ENCODE results near the gene METTL26.

The METTL26 gene

DNA sequence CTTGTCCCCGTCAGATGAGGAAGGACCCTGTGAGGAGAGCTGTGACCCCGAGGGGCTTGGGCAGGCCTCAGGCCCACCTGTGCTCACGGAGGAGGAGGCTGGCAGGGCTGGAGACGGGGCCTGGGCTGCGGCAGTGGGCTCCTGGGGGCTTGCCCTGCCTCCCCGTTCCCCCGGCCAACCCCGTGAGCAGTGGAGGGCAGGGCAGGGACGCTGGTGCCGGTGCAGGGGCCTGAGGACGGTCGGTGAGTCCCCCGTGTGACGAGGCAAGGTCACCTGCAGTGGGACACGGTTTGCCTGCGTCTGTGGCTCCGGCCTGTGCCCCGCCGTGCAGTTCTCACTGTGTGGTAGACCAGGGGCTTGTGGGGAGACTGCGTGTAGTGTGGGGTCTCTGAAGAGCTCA is 23.5 kb upstream of the METTL26 start:
- no peaks in the 10 kb centered on the region for H3K36me3 Mint-ChIP-seq (ENCODE audit: insufficient read depth)
- no peak for DNase-seq
- H3K27me3 Mint-ChIP-seq = no peaks in the 10 kb centered on the region
- peaks cover 0 to 3% of the 10 kb centered on the region in 2 donors for H3K4me1 Mint-ChIP-seq (ENCODE audit: low read depth in 2 of 2)
- no peak overlapping the region for H3K4me3 Mint-ChIP-seq
- no peaks in the 10 kb centered on the region for H3K9me3 Mint-ChIP-seq
- no peak overlapping the region for H3K27ac Mint-ChIP-seq
- no peak for ATAC-seq (replicated peaks)

DNA sequence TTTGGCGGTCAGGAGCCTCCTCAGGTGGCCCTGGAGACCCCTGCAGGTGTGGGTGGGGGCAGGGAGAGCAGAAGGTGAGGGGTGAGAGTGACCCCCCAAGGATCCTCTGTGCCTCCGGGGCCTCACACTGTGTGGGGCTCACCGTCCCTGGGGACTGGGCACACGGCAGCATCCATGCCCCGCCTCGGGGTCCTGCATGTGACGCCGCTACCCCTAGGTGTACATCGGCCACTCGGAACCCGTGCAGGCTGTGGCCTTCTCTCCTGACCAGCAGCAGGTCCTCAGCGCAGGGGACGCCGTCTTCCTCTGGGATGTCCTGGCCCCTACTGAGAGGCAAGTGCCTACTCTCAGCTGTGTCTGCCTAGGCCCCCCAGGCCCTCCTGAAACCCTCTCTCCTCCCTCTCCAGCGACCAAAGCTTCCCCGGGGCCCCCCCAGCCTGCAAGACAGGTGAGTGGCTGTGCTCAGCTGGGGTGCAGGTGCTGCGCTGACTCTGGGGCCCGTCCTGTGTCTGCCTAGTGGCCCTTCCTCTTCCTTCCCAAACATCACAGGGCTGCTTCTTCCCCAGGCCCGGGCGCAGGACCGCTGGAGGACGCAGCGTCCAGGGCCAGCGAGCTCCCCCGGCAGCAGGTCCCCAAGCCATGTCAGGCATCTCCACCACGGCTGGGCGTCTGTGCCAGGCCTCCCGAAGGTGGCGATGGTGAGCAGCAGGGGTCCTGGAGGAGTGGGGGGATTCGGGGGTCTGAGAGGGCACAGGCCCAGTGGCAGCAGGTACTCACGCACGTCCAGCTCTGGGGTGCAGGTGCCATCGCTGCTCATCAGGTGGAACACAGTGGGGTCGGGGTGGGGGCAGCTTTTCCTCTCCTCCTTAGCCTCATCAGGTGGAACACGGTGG is 22.8 kb upstream of the METTL26 start:
- DNase-seq = no peak
- no peak for ATAC-seq (replicated peaks)
- no peaks in the 10 kb centered on the region for H3K9me3 Mint-ChIP-seq
- H3K36me3 Mint-ChIP-seq (ENCODE audit: insufficient read depth) = no peaks in the 10 kb centered on the region
- H3K27me3 Mint-ChIP-seq = no peaks in the 10 kb centered on the region
- H3K4me3 Mint-ChIP-seq = no peak overlapping the region
- H3K4me1 Mint-ChIP-seq (ENCODE audit: low read depth in 2 of 2) = peaks cover 0 to 3% of the 10 kb centered on the region in 2 donors
- H3K27ac Mint-ChIP-seq = no peak overlapping the region

GRCh38 chr16:657487-657886 is 21.4 kb upstream of the METTL26 start:
- DNase-seq (no peak), ATAC-seq (replicated peaks) (no peak)
- H3K9me3 Mint-ChIP-seq = no peaks in the 10 kb centered on the region
- no peaks in the 10 kb centered on the region for H3K27me3 Mint-ChIP-seq
- no peak overlapping the region for H3K27ac Mint-ChIP-seq
- no peak overlapping the region for H3K4me3 Mint-ChIP-seq
- no peaks in the 10 kb centered on the region for H3K36me3 Mint-ChIP-seq (ENCODE audit: insufficient read depth)
- H3K4me1 Mint-ChIP-seq (ENCODE audit: low read depth in 2 of 2) = peaks cover 0 to 3% of the 10 kb centered on the region in 2 donors

DNA sequence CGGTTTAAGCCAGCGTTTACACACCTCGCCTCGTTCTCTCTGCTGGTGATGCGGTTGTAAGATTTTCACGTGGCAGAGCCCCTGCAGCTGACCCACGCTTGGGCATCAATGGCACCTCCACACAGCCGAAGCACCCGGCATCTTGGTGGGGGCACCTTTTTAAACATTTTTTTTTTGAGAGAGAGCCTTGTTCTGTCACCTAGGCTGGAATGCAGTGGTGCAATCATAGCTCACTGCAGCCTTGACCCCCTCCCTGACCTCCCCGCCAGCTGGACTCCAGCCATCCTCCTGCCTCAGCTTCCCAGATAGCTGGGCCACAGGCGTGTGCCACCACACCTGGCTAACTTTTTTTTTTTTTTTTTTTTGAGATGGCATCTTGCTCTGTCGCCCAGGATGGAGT is 17.9 kb upstream of the METTL26 start:
- Mint-ChIP-seq H3K9me3 (no peaks in the 10 kb centered on the region), H3K27me3 (no peaks in the 10 kb centered on the region), H3K4me3 (no peak overlapping the region), H3K4me1 (ENCODE audit: low read depth in 2 of 2) (no peaks in the 10 kb centered on the region), H3K27ac (no peak overlapping the region), H3K36me3 (ENCODE audit: insufficient read depth) (peaks cover 6% of the 10 kb centered on the region)
- ATAC-seq (replicated peaks) = no peak
- no peak for DNase-seq

DNA sequence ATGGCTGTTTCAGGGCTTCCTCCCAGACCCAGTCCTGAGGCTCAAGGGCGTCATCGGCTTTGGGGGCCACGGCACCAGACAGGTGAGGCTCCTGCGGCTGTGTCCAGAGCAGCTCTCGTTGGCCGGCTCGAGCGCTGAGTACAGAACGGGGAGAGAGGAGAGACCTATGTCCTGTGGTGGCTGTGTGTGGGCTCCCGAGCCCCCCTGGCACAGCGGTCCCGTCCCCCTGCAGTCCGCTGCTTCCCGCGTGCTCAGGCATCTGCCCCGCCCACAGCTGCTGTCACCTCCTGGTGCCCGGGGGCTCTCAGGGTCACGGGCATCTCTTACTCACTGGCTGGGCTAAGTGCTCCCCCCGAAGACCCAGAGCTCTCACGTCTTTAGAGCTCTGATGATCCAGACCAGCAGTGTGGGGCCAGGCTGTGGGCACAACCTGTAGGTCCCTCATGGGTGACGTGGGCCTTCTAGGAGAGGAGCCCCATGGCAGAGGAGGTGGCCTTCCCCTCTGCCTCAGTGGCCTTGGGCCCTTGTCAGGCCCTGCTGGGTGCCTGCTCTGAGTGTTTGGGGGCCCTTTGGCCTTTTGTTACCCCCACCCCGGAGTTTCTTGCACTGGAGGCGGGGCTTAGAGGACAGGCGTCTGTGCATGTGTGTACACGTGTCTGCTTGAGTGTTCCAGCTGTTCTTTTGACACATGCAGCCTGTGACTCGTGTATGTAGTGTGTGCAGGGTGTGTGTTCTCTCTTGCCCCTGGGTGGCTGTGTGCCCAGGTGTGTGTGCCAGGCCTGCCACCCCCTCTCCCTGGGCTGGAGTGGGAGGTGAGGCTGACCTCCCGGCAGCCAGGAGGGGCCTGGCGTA is 16.6 kb upstream of the METTL26 start:
- peaks cover 6% of the 10 kb centered on the region for H3K36me3 Mint-ChIP-seq (ENCODE audit: insufficient read depth)
- no peaks in the 10 kb centered on the region for H3K4me1 Mint-ChIP-seq (ENCODE audit: low read depth in 2 of 2)
- ATAC-seq (replicated peaks) (no peak), DNase-seq (no peak)
- no peak overlapping the region for H3K4me3 Mint-ChIP-seq
- no peaks in the 10 kb centered on the region for H3K9me3 Mint-ChIP-seq
- no peaks in the 10 kb centered on the region for H3K27me3 Mint-ChIP-seq
- no peak overlapping the region for H3K27ac Mint-ChIP-seq

GRCh38 chr16:651844-652243 is 15.7 kb upstream of the METTL26 start:
- Mint-ChIP-seq H3K4me3 (peak overlapping the region; percentile 21 to 33), H3K9me3 (no peaks in the 10 kb centered on the region), H3K36me3 (ENCODE audit: insufficient read depth) (peaks cover 6% of the 10 kb centered on the region), H3K27ac (no peak overlapping the region), H3K27me3 (no peaks in the 10 kb centered on the region), H3K4me1 (ENCODE audit: low read depth in 2 of 2) (no peaks in the 10 kb centered on the region)
- no peak for ATAC-seq (replicated peaks)
- no peak for DNase-seq

- no peaks in the 10 kb centered on the region for H3K27me3 Mint-ChIP-seq
- peak; percentile 9 for ATAC-seq (replicated peaks)
- peaks cover 6% of the 10 kb centered on the region for H3K36me3 Mint-ChIP-seq (ENCODE audit: insufficient read depth)
These were observed 13.5 kb upstream of the METTL26 start for GRCh38 chr16:649631-650030.

DNA sequence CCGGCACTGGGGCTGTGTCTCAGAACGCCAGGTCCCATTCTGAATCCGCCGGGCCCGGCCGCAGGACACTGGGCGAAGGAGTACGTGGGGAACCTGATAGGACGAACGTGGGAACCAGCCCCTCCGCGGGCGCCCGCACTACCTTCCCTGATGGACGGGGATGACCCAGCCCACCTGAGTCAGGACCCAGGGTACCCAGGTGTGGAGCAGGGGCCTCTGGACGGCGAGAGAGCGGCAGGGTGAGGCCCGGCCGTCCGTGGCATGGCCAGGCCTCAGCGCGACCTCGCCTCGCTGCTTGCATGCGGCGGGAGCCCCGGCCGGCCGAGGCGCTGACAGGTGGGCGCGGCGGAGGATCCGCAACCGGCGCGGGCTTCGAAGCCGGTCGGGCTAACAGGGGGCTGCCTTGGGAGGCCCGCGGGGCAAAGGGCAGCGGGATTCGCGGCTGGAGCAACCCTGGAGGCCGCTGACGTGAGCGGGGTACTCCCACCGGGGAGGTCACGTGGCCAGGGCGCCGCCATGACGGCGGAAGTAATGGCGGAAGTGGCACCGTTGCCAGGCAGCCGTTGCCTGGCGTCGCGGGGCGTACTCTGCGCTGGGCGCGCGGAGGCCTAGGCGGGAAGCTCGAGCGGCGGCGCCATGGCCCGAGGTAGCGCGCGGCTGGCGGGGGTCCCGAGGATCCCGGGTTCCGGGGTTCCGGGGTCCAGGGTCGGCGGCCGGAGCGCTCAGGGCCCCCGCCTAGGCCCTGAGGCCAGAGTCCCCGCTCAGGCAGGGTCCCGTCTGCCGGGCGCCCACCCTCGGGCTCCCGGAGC is 12.9 kb upstream of the METTL26 start, which contains the start of gene WDR90:
Gene WDR90 (plus strand): TSS at position 585 of the 809 bp plus-strand sequence. CDS start 52 bp downstream, at position 637.
- Mint-ChIP-seq H3K27me3 (no peaks in the 10 kb centered on the region), H3K27ac (peak within 1 kb of the TSS; percentile 41 to 80), H3K4me3 (peak within 1 kb of the TSS; percentile 63 to 74), H3K4me1 (ENCODE audit: low read depth in 2 of 2) (peaks cover 0 to 2% of the 10 kb centered on the region in 2 donors), H3K36me3 (ENCODE audit: insufficient read depth) (peaks cover 6% of the 10 kb centered on the region), H3K9me3 (no peaks in the 10 kb centered on the region)
- ATAC-seq (replicated peaks) = peak; percentile 98
- DNase-seq = peak; percentile 88 to 90 (median 90)

More at GRCh38 chr16:649631-650030, 13.5 kb upstream of the METTL26 start:
- H3K9me3 Mint-ChIP-seq = no peaks in the 10 kb centered on the region
- H3K27ac Mint-ChIP-seq = no peak overlapping the region
- H3K4me3 Mint-ChIP-seq = peak overlapping the region; percentile 60 to 70
- DNase-seq = no peak
- H3K4me1 Mint-ChIP-seq (ENCODE audit: low read depth in 2 of 2) = no peaks in the 10 kb centered on the region

GRCh38 chr16:648071-648780 is 12.1 kb upstream of the METTL26 start:
- peaks cover 9% of the 10 kb centered on the region for H3K36me3 Mint-ChIP-seq (ENCODE audit: insufficient read depth)
- no peak for DNase-seq
- ATAC-seq (replicated peaks) = no peak
- peak overlapping the region; percentile 63 to 74 for H3K4me3 Mint-ChIP-seq
- H3K9me3 Mint-ChIP-seq = no peaks in the 10 kb centered on the region
- H3K4me1 Mint-ChIP-seq (ENCODE audit: low read depth in 2 of 2) = peaks cover 0 to 3% of the 10 kb centered on the region in 2 donors
- no peaks in the 10 kb centered on the region for H3K27me3 Mint-ChIP-seq
- H3K27ac Mint-ChIP-seq = peak overlapping the region; percentile 41 to 80

GRCh38 chr16:647173-647902 is 11.2 kb upstream of the METTL26 start:
- H3K36me3 Mint-ChIP-seq (ENCODE audit: insufficient read depth) = peaks cover 9% of the 10 kb centered on the region
- no peaks in the 10 kb centered on the region for H3K9me3 Mint-ChIP-seq
- no peak for ATAC-seq (replicated peaks)
- no peaks in the 10 kb centered on the region for H3K27me3 Mint-ChIP-seq
- no peak for DNase-seq
- H3K4me1 Mint-ChIP-seq (ENCODE audit: low read depth in 2 of 2) = peaks cover 0 to 5% of the 10 kb centered on the region in 2 donors
- H3K4me3 Mint-ChIP-seq = no peak overlapping the region
- peak overlapping the region in 1 of 2 donors; percentile 20 for H3K27ac Mint-ChIP-seq

- peaks cover 0 to 5% of the 10 kb centered on the region in 2 donors for H3K4me1 Mint-ChIP-seq (ENCODE audit: low read depth in 2 of 2)
- peak overlapping the region in 1 of 2 donors; percentile 20 for H3K27ac Mint-ChIP-seq
- H3K4me3 Mint-ChIP-seq = no peak overlapping the region
- ATAC-seq (replicated peaks) (no peak), DNase-seq (no peak)
- H3K9me3 Mint-ChIP-seq = no peaks in the 10 kb centered on the region
- H3K27me3 Mint-ChIP-seq = no peaks in the 10 kb centered on the region
- H3K36me3 Mint-ChIP-seq (ENCODE audit: insufficient read depth) = peaks cover 9% of the 10 kb centered on the region
These were observed 10.6 kb upstream of the METTL26 start for GRCh38 chr16:646679-647172.

All from effector memory CD8-positive, alpha-beta T cell (primary cell).